ENCODE measurements around the gene MANF.
"Not testable (repeated sequence)": the region's sequence is repeated elsewhere in the genome, so short reads cannot be mapped to it uniquely, and the experiment has no call there.

MANF gene

GRCh38 chr3:51382947-51383578, 2.0 kb upstream of the MANF start:
- no peak for TF ChIP-seq CTCF (IDR thresholded peaks at IDR 0.05; ENCODE audit: low read depth, low read length, missing control alignments)
- DNase-seq (ENCODE audit: low read depth), result no peak
- peak overlapping the region; percentile 64; the same call in 1 of the 2 replicates for H3K4me3 ChIP-seq (ENCODE audit: low read depth, low read length)

GRCh38 chr3:51384055-51384725, 901 bp upstream of the MANF start:
- TF ChIP-seq CTCF (IDR thresholded peaks at IDR 0.05; ENCODE audit: low read depth, low read length, missing control alignments), result no peak
- DNase-seq (ENCODE audit: low read depth), result no peak
- peak overlapping the region; percentile 64 for H3K4me3 ChIP-seq (ENCODE audit: low read depth, low read length)

DNA sequence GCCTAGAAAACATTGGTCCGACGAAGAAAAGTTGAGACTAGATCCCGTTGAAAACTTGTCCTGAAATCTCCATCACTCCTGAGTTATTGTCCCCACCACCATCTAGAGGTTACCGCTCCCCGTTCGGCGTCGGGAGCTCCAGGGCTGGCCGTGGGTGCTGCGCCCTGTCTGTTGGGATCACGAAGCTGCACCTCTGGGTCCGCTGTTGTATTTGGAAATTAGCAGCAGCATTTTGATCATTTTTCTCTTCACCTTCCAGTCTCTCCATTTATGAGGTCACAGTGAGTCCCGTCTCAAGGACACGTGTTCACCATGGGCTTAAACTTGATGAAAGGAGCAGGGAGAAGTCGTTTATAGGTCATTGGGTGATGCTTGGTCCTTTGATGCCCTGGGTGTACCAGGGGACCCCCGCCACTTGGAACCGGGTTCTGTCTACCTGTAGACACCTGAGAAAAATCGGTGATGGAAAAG, 565 bp downstream of the MANF start:
- no peak for DNase-seq (ENCODE audit: low read depth)
- no peak for TF ChIP-seq CTCF (IDR thresholded peaks at IDR 0.05; ENCODE audit: low read depth, low read length, missing control alignments)
- peak overlapping the region; percentile 64 for H3K4me3 ChIP-seq (ENCODE audit: low read depth, low read length)

DNA sequence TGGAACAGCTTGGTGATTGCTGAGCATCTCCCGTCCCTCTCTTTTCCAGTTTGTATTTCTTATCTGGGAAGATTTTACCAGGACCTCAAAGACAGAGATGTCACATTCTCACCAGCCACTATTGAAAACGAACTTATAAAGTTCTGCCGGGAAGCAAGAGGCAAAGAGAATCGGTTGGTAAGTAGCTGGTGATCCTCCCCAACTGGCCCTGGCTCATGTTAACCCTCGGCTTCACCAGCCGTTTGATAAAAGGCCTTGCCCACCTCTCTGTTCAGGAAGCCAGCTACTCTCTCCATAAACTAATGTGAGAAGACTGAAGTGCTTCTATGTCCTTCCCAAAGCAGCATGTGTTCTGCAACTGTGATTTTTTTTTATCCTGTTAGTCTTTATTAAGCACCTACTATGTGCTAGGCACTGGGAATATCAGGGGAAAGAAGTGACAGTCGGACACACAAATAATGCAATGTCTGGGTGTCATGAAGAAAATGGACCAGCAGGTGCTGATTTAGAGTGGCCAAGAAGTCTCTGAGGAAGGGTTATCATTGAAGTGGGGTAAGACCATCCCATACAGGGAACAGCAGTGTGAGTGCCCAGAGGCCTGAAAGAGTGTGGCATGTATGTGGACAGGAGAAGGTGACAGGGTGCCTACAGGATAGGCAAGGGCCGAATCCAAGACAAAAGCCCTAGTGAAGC, 1.2 kb downstream of the MANF start:
- no peak for DNase-seq (ENCODE audit: low read depth)

DNA sequence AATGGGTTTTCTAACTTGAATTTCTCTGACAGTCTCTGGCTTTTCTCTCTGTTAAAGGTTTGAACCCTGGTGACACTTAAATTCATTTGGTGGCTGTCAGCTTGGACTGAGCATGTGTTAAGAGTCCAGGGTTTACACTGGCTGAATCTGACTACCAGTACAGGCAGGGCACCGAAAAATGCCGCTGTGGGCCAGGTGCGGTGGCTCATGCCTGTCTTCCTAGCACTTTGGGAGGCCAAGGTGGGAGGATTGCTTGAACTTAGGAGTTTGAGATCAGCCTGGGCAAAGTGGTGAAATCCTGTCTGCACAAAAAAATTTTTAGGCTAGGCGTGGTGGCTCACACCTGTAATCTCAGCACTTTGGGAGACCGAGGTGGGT, 1.8 kb downstream of the MANF start:
- peak overlapping the region; percentile 64 for H3K4me3 ChIP-seq (ENCODE audit: low read depth, low read length)
- no peak for DNase-seq (ENCODE audit: low read depth)
- TF ChIP-seq CTCF (IDR thresholded peaks at IDR 0.05; ENCODE audit: low read depth, low read length, missing control alignments), result no peak

More for the DNA sequence above, 1.2 kb downstream of the MANF start:
- peak; percentile 32 for TF ChIP-seq CTCF (IDR thresholded peaks at IDR 0.05; ENCODE audit: low read depth, low read length, missing control alignments)
- H3K4me3 ChIP-seq (ENCODE audit: low read depth, low read length), result peak overlapping the region; percentile 64

DNA sequence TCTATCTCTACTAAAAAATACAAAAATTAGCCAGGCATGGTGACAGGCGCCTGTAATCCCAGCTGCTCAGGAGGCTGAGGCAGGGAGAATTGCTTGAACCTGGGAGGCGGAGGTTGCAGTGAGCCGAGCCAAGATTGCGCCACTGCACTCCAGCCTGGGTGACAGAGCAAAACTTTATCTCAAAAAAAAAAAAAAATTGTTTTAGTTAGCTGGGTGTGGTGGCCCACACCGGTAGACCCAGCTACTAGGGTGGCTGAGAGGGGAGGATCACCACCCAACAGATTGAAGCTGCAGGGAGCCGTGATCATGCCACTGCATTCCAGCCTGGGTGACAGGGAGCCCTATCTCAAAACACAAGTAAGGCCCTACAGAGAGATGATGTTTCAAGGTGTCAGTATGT, 2.2 kb downstream of the MANF start:
- not testable (repeated sequence) for DNase-seq (ENCODE audit: low read depth)
- H3K4me3 ChIP-seq (ENCODE audit: low read depth, low read length), result peak overlapping the region; percentile 64

- no peak for DNase-seq (ENCODE audit: low read depth)
- peak overlapping the region; percentile 64 for H3K4me3 ChIP-seq (ENCODE audit: low read depth, low read length)
- TF ChIP-seq CTCF (IDR thresholded peaks at IDR 0.05; ENCODE audit: low read depth, low read length, missing control alignments), result peak; percentile 39
Measured at GRCh38 chr3:51388286-51389029, 3.4 kb downstream of the MANF start.
